Panc1 (cell line): Measurements from ENCODE around the gene PAX3. TPM values are rescaled to one million over a fixed set of nuclear protein-coding genes. Genes with fewer than 3 reads are reported as not detected.

Source experiments
- ATAC-seq: fragments of 200-7000 bp; cut with Tn5 transposase; 2 replicates; pipeline ENCODE4 v1.9.1; 2020; ENCODE audit warnings: mild to moderate bottlenecking, moderate library complexity
- BruUV-seq: library from RNA; stranded (reverse); fragments of 400-500 nt; replicated peaks from 2 replicates; lab custom pipeline; 2021; lab: Mats Ljungman, UMichigan
- CTCF ChIA-PET: fragments of 300-600 bp; sonication (Branson Sonifier 250); formaldehyde crosslinking; loops from one replicate; lab custom pipeline; 2022; ENCODE audit warnings: antibody characterized with exemption; lab: Charles Lee
- POLR2A ChIA-PET: fragments of 300-600 bp; sonication (Branson Sonifier 250); formaldehyde crosslinking; loops from one replicate; lab custom pipeline; 2022; ENCODE audit warnings: antibody characterized with exemption; lab: Charles Lee
- DNase-seq: peaks from one replicate; pipeline ENCODE4 v3.0.0-alpha.2; 2010; ENCODE audit warnings: low read depth, low spot score
- H3K27ac ChIP-seq: 2 replicates; pipeline ENCODE4 v1.5.1; 2011; ENCODE audit warnings: mild to moderate bottlenecking, low read length, inconsistent platforms
- H3K27me3 ChIP-seq: fragments of 200-500 bp; sonication (Bioruptor generic); 2 replicates; pipeline ENCODE4 v1.6.0; 2014; ENCODE audit warnings: low read length, inconsistent platforms; ENCODE audit not compliant: control insufficient read depth, insufficient read depth
- H3K36me3 ChIP-seq: fragments of 200-500 bp; sonication (Bioruptor generic); 2 replicates; pipeline ENCODE4 v1.5.1; 2014; ENCODE audit warnings: inconsistent platforms, mild to moderate bottlenecking, low read length, moderate library complexity; ENCODE audit not compliant: control insufficient read depth, insufficient read depth
- H3K4me1 ChIP-seq: 2 replicates; pipeline ENCODE4 v1.5.1; 2011; ENCODE audit warnings: inconsistent platforms, mild to moderate bottlenecking, low read length, moderate library complexity; ENCODE audit not compliant: control insufficient read depth, insufficient read depth
- H3K4me3 ChIP-seq, 2 experiments: 2 replicates each; pipeline ENCODE4 v1.5.1; 2011 to 2012; ENCODE audit warnings: low read depth in 2 of 2, low read length in 2 of 2, mild to moderate bottlenecking in 2 of 2, inconsistent platforms in 1 of 2, moderate library complexity in 1 of 2
- H3K9me3 ChIP-seq: fragments of 200-500 bp; sonication (Bioruptor generic); 2 replicates; pipeline ENCODE4 v1.5.1; 2014; ENCODE audit warnings: low read depth, mild to moderate bottlenecking, inconsistent platforms, low read length, moderate library complexity; ENCODE audit not compliant: control insufficient read depth, insufficient read depth
- POLR2AphosphoS5 ChIP-seq: IDR thresholded peaks from 2 replicates; pipeline ENCODE4 v1.6.1; 2012; ENCODE audit warnings: mild to moderate bottlenecking, low read depth, low read length, moderate library complexity
- SIN3A ChIP-seq: IDR thresholded peaks from 2 replicates; pipeline ENCODE4 v1.6.1; 2012; ENCODE audit warnings: low read depth, mild to moderate bottlenecking, low read length, moderate library complexity, borderline replicate concordance; ENCODE audit not compliant: insufficient read depth
- TCF7L2 ChIP-seq: IDR thresholded peaks from 2 replicates; pipeline ENCODE4 v1.6.1; 2011; ENCODE audit warnings: mild to moderate bottlenecking, low read depth, low read length, inconsistent platforms
- in situ Hi-C: cut with HindIII; loops from 2 replicates; pipeline ENCODE4 v1.10.0; 2016; ENCODE audit warnings: low sequenced_read_pairs, low pct_unique_long_range_greater_than_20kb
- intact Hi-C: fragments of 100-400 bp; cut with micrococcal nuclease; formaldehyde crosslinking; loops from one replicate; pipeline ENCODE4 v1.10.0; 2022; ENCODE audit not compliant: unreplicated experiment
- total RNA-seq: library from RNA; stranded (reverse); gene quantifications from one replicate; pipeline ENCODE4 v1.2.1, GENCODE V29; 2021; ENCODE audit not compliant: unreplicated experiment
- TF ChIP-seq, protein P1 (sequence below), 2 experiments: IDR thresholded peaks; 2 replicates each; pipeline ENCODE4 v1.6.1; 2011 to 2012; ENCODE audit warnings: low read depth in 2 of 2, control low read depth in 1 of 2, low read length in 1 of 2, mild to moderate bottlenecking in 1 of 2, moderate library complexity in 1 of 2; ENCODE audit not compliant: insufficient read depth in 1 of 2
- TF ChIP-seq, protein P2 (sequence below): fragments of 450-650 bp; IDR thresholded peaks from 2 replicates; pipeline ENCODE4 v1.5.1; 2017; ENCODE audit warnings: mild to moderate bottlenecking

PAX3 gene
- total RNA-seq, 1 experiment from 2014 or later = not detected

DNA sequence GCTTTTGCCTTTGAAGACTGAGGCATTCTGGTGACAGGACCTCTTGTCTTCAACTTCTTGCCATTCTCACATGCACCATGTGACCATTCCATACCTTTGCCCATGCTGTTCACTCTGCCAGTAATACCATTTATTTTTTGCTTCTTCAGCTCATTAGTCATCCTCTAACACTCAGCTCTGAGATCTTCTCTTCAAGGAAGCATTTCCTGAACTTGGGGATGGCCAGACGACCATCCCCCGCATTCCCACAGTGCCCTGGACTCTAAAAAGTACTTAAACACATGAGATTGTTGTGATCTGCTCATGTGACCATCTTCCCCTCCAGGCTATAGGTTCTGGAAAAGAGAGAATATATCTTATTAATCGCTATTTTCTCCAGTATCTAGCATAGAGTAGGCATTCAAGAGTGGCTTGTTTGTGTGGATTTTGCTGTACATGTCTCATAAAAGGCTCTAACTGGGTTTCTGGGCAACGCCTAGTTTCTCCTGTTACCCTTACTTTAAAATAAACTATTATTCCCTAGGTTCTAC is 33.9 kb downstream of the PAX3 start:
- Histone ChIP-seq H3K4me3 (no peak overlapping the region), H3K4me1 (no peaks in the 10 kb centered on the region), H3K27me3 (no peaks in the 10 kb centered on the region), H3K36me3 (no peaks in the 10 kb centered on the region), H3K9me3 (no peaks in the 10 kb centered on the region), H3K27ac (no peak overlapping the region)
- in situ Hi-C loops = no loop called here
- TF ChIP-seq, protein P1, sequence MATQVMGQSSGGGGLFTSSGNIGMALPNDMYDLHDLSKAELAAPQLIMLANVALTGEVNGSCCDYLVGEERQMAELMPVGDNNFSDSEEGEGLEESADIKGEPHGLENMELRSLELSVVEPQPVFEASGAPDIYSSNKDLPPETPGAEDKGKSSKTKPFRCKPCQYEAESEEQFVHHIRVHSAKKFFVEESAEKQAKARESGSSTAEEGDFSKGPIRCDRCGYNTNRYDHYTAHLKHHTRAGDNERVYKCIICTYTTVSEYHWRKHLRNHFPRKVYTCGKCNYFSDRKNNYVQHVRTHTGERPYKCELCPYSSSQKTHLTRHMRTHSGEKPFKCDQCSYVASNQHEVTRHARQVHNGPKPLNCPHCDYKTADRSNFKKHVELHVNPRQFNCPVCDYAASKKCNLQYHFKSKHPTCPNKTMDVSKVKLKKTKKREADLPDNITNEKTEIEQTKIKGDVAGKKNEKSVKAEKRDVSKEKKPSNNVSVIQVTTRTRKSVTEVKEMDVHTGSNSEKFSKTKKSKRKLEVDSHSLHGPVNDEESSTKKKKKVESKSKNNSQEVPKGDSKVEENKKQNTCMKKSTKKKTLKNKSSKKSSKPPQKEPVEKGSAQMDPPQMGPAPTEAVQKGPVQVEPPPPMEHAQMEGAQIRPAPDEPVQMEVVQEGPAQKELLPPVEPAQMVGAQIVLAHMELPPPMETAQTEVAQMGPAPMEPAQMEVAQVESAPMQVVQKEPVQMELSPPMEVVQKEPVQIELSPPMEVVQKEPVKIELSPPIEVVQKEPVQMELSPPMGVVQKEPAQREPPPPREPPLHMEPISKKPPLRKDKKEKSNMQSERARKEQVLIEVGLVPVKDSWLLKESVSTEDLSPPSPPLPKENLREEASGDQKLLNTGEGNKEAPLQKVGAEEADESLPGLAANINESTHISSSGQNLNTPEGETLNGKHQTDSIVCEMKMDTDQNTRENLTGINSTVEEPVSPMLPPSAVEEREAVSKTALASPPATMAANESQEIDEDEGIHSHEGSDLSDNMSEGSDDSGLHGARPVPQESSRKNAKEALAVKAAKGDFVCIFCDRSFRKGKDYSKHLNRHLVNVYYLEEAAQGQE (IDR thresholded peaks at IDR 0.05; ENCODE audit: insufficient read depth in 1 of 2, low read depth in 2 of 2, low read length in 1 of 2) = no peak
- TF ChIP-seq SIN3A = no peak
- TF ChIP-seq TCF7L2 = no peak
- no peak for TF ChIP-seq POLR2AphosphoS5
- TF ChIP-seq, protein P2, sequence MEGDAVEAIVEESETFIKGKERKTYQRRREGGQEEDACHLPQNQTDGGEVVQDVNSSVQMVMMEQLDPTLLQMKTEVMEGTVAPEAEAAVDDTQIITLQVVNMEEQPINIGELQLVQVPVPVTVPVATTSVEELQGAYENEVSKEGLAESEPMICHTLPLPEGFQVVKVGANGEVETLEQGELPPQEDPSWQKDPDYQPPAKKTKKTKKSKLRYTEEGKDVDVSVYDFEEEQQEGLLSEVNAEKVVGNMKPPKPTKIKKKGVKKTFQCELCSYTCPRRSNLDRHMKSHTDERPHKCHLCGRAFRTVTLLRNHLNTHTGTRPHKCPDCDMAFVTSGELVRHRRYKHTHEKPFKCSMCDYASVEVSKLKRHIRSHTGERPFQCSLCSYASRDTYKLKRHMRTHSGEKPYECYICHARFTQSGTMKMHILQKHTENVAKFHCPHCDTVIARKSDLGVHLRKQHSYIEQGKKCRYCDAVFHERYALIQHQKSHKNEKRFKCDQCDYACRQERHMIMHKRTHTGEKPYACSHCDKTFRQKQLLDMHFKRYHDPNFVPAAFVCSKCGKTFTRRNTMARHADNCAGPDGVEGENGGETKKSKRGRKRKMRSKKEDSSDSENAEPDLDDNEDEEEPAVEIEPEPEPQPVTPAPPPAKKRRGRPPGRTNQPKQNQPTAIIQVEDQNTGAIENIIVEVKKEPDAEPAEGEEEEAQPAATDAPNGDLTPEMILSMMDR = no peak
- DNase-seq = no peak
- ChIA-PET POLR2A (no interaction called here), CTCF (no interaction called here)
- BruUV-seq = no TSS peak
- no peak for ATAC-seq
- intact Hi-C loops = no loop called here

DNA sequence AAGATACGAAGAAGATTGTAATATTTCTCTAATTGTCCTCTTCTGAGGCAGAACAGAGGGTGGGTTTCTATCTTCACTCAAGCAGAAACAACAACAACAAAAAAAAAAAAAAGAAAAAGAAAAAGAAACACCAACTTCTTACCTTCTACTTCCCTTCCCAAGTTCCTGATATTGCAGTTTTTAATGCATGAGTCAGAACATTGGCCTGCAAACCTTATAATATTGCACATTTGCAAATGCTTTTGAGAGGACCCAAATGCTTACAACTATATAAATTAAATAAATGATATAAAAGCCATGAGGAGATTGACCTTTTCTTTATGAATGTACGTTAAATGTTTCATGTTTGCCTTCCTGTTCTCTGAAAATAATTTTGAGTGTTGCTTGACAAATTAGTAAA is 37.3 kb downstream of the PAX3 start:
- no peak overlapping the region for H3K4me3 ChIP-seq
- in situ Hi-C loops = no loop called here
- H3K36me3 ChIP-seq = no peaks in the 10 kb centered on the region
- no peaks in the 10 kb centered on the region for H3K4me1 ChIP-seq
- ChIA-PET CTCF (no interaction called here), POLR2A (no interaction called here)
- intact Hi-C loops = no loop called here
- BruUV-seq = no TSS peak
- no peak overlapping the region for H3K27ac ChIP-seq
- no peak for TF ChIP-seq SIN3A
- TF ChIP-seq, protein P1 (IDR thresholded peaks at IDR 0.05; ENCODE audit: insufficient read depth in 1 of 2, low read depth in 2 of 2, low read length in 1 of 2) = no peak
- no peak for TF ChIP-seq POLR2AphosphoS5
- TF ChIP-seq TCF7L2 = no peak
- TF ChIP-seq, protein P2 = no peak
- H3K27me3 ChIP-seq = no peaks in the 10 kb centered on the region
- DNase-seq (no peak), ATAC-seq (no peak)
- H3K9me3 ChIP-seq = no peaks in the 10 kb centered on the region
